Stimulated activated CD4-positive, alpha-beta T cell treated with anti-CD3 and anti-CD28 coated beads, Interleukin-15, amount 100 ng/mL, for 24 hours (primary cell): ENCODE results near the gene TDG.
"Not testable (repeated sequence)": the region's sequence is repeated elsewhere in the genome, so short reads cannot be mapped to it uniquely, and the experiment has no call there.

Experiments used
- DNase-seq: peaks from one replicate; pipeline ENCODE4 v3.0.0-alpha.2; 2020

TDG gene

GRCh38 chr12:104023710-104024109, 58.0 kb downstream of the TDG start:
- DNase-seq, result no peak

GRCh38 chr12:104024348-104024747, 58.7 kb downstream of the TDG start:
- DNase-seq, result no peak

GRCh38 chr12:104025771-104026170, 60.1 kb downstream of the TDG start:
- DNase-seq, result no peak

GRCh38 chr12:104026841-104027599, 61.3 kb downstream of the TDG start:
- no peak for DNase-seq

GRCh38 chr12:104030596-104030995, 64.9 kb downstream of the TDG start:
- DNase-seq, result not testable (repeated sequence)

- not testable (repeated sequence) for DNase-seq
Measured at GRCh38 chr12:104036143-104036542, 70.5 kb downstream of the TDG start.
